H9 (cell line): ENCODE measurements around the gene NFYC. TPM values are rescaled to one million over a fixed set of nuclear protein-coding genes. Genes with fewer than 3 reads are reported as not detected.
A peak's percentile ranks its signal among the peaks of the same experiment; 100 is the strongest.

ENCODE experiments used
- DNase-seq: peaks from one replicate; pipeline ENCODE4 v3.0.0-alpha.2; 2017
- H2AFZ ChIP-seq: one replicate; pipeline ENCODE4 v1.6.1; 2013; ENCODE audit warnings: mild to moderate bottlenecking, low read length, control low read depth, moderate library complexity
- H2AK5ac ChIP-seq: 2 replicates; pipeline ENCODE4 v1.6.1; 2013; ENCODE audit warnings: low read length, control low read depth, mixed read lengths; ENCODE audit not compliant: insufficient read length
- H2BK120ac ChIP-seq: one replicate; pipeline ENCODE4 v1.6.1; 2013; ENCODE audit warnings: low read depth, mild to moderate bottlenecking, low read length, control low read depth, inconsistent platforms; ENCODE audit not compliant: poor library complexity, severe bottlenecking
- H2BK12ac ChIP-seq: 2 replicates; pipeline ENCODE4 v1.6.1; 2013; ENCODE audit warnings: low read length, control low read depth, mixed read lengths, low read depth; ENCODE audit not compliant: insufficient read length
- H2BK15ac ChIP-seq: 2 replicates; pipeline ENCODE4 v1.6.1; 2013; ENCODE audit warnings: low read depth, low read length, control low read depth
- H2BK20ac ChIP-seq: one replicate; pipeline ENCODE4 v1.6.1; 2013; ENCODE audit warnings: low read depth, mild to moderate bottlenecking, low read length, control low read depth, inconsistent platforms; ENCODE audit not compliant: poor library complexity, severe bottlenecking
- H2BK5ac ChIP-seq: 2 replicates; pipeline ENCODE4 v1.6.1; 2013; ENCODE audit warnings: low read length, control low read depth, mixed read lengths; ENCODE audit not compliant: insufficient read length
- H3K14ac ChIP-seq: 2 replicates; pipeline ENCODE4 v1.6.1; 2013; ENCODE audit warnings: low read length, control low read depth; ENCODE audit not compliant: insufficient read depth
- H3K18ac ChIP-seq: 2 replicates; pipeline ENCODE4 v1.6.1; 2013; ENCODE audit warnings: low read depth, mild to moderate bottlenecking, mixed read lengths, low read length, control low read depth; ENCODE audit not compliant: insufficient read length
- H3K23ac ChIP-seq: 2 replicates; pipeline ENCODE4 v1.6.1; 2013; ENCODE audit warnings: low read length, control low read depth, mixed read lengths, low read depth; ENCODE audit not compliant: insufficient read length
- H3K23me2 ChIP-seq: 2 replicates; pipeline ENCODE4 v1.6.1; 2013; ENCODE audit warnings: low read depth, mild to moderate bottlenecking, mixed read lengths, low read length, control low read depth; ENCODE audit not compliant: insufficient read length, poor library complexity, severe bottlenecking
- H3K27ac ChIP-seq: 2 replicates; pipeline ENCODE4 v1.5.1; 2013; ENCODE audit warnings: low read length, control low read depth, mixed read lengths, low read depth; ENCODE audit not compliant: insufficient read length
- H3K27me3 ChIP-seq: 2 replicates; pipeline ENCODE4 v1.6.1; 2013; ENCODE audit warnings: low read length, control low read depth, inconsistent platforms; ENCODE audit not compliant: insufficient read depth
- H3K4ac ChIP-seq: 2 replicates; pipeline ENCODE4 v1.6.1; 2013; ENCODE audit warnings: low read depth, mild to moderate bottlenecking, control low read depth, inconsistent platforms, low read length, moderate library complexity
- H3K4me1 ChIP-seq: 2 replicates; pipeline ENCODE4 v1.6.1; 2013; ENCODE audit warnings: low read length, control low read depth, inconsistent platforms; ENCODE audit not compliant: insufficient read depth
- H3K4me2 ChIP-seq: 2 replicates; pipeline ENCODE4 v1.6.1; 2013; ENCODE audit warnings: low read length, control low read depth, mixed read lengths; ENCODE audit not compliant: insufficient read length, insufficient read depth
- H3K56ac ChIP-seq: 2 replicates; pipeline ENCODE4 v1.6.1; 2013; ENCODE audit warnings: low read depth, mild to moderate bottlenecking, mixed read lengths, low read length, control low read depth; ENCODE audit not compliant: insufficient read length
- H3K79me1 ChIP-seq: 2 replicates; pipeline ENCODE4 v1.6.1; 2013; ENCODE audit warnings: low read depth, mild to moderate bottlenecking, moderate library complexity, low read length, control low read depth, inconsistent platforms; ENCODE audit not compliant: insufficient read depth, poor library complexity, severe bottlenecking
- H3K79me2 ChIP-seq: 2 replicates; pipeline ENCODE4 v1.6.1; 2013; ENCODE audit warnings: low read length, control low read depth, inconsistent platforms; ENCODE audit not compliant: insufficient read depth
- H3K9ac ChIP-seq: 2 replicates; pipeline ENCODE4 v1.6.1; 2013; ENCODE audit warnings: low read length, control low read depth, mixed read lengths; ENCODE audit not compliant: insufficient read length; ENCODE audit errors: extremely low read depth
- H3K9me3 ChIP-seq: one replicate; pipeline ENCODE4 v1.6.1; 2013; ENCODE audit warnings: low read depth, low read length, inconsistent platforms; ENCODE audit not compliant: control insufficient read depth
- H3T11ph ChIP-seq: one replicate; pipeline ENCODE4 v1.6.1; 2013; ENCODE audit warnings: mild to moderate bottlenecking, low read length, control low read depth, inconsistent platforms
- H4K20me1 ChIP-seq: one replicate; pipeline ENCODE4 v1.6.1; 2013; ENCODE audit not compliant: control insufficient read depth, insufficient read length, insufficient read depth
- H4K5ac ChIP-seq: 2 replicates; pipeline ENCODE4 v1.6.1; 2013; ENCODE audit warnings: low read depth, mild to moderate bottlenecking, mixed read lengths, low read length, control low read depth; ENCODE audit not compliant: insufficient read length
- H4K8ac ChIP-seq: replicated peaks from 2 replicates; pipeline ENCODE4 v1.6.1; 2013; ENCODE audit warnings: low read length, control low read depth, mixed read lengths, low read depth; ENCODE audit not compliant: insufficient read length
- H4K91ac ChIP-seq: 2 replicates; pipeline ENCODE4 v1.6.1; 2013; ENCODE audit warnings: low read depth, mild to moderate bottlenecking, moderate library complexity, mixed read lengths, low read length, control low read depth; ENCODE audit not compliant: insufficient read length
- H3K27ac Mint-ChIP-seq, 3 experiments: 2 replicates in 2 of 3; 3 replicates in 1 of 3; pipeline ENCODE4 v1.8.0; 2020 to 2021; ENCODE audit warnings: mixed read lengths in 3 of 3, mild to moderate bottlenecking in 1 of 3, moderate library complexity in 1 of 3
- H3K27me3 Mint-ChIP-seq: 2 replicates; pipeline ENCODE4 v1.8.0; 2021; ENCODE audit warnings: low read depth, mild to moderate bottlenecking, moderate library complexity, mixed read lengths
- H3K36me3 Mint-ChIP-seq, 3 experiments: 2 replicates in 2 of 3; 3 replicates in 1 of 3; pipeline ENCODE4 v1.8.0; 2020 to 2021; ENCODE audit warnings: low read depth in 3 of 3, mixed read lengths in 3 of 3; ENCODE audit not compliant: insufficient read depth in 1 of 3
- H3K4me1 Mint-ChIP-seq, 2 experiments: 2 replicates each; pipeline ENCODE4 v1.8.0; 2020; ENCODE audit warnings: mixed read lengths in 2 of 2
- H3K4me3 Mint-ChIP-seq, 2 experiments: 2 replicates in 1 of 2; 3 replicates in 1 of 2; pipeline ENCODE4 v1.8.0; 2020 to 2021; ENCODE audit warnings: mild to moderate bottlenecking in 2 of 2, mixed read lengths in 2 of 2, moderate library complexity in 1 of 2
- H3K9me3 Mint-ChIP-seq, 2 experiments: 2 replicates in 1 of 2; 3 replicates in 1 of 2; pipeline ENCODE4 v1.8.0; 2020; ENCODE audit warnings: mild to moderate bottlenecking in 2 of 2, mixed read lengths in 2 of 2, moderate library complexity in 1 of 2
- CTCF ChIP-seq: fragments of 200-600 bp; sonication (generic); conservative IDR thresholded peaks from 3 replicates; pipeline ENCODE4 v1.8.0; 2021; ENCODE audit warnings: antibody characterized with exemption, mild to moderate bottlenecking
- WGBS: extraction: QIAGEN DNeasy Blood & Tissue Kit; methylation state at CpG from one replicate; pipeline ENCODE4 v1.1.7; 2013; ENCODE audit warnings: missing lambda C conversion rate, low lambda C conversion rate, mixed read lengths; ENCODE audit not compliant: insufficient read length; ENCODE audit errors: extremely low coverage; 5-methylcytosine and 5-hydroxymethylcytosine counted together
- total RNA-seq: library from RNA; stranded (reverse); gene quantifications from 2 replicates; pipeline ENCODE4 v1.2.1, GENCODE V29; 2021

NFYC gene
- total RNA-seq, 1 experiment from 2014 or later, result 54.7 TPM

GRCh38 chr1:40657046-40657445 lies 34.5 kb upstream of the NFYC start:
- Histone ChIP-seq H3K9me3 (no peaks in the 10 kb centered on the region), H3K4me2 (no peak overlapping the region), H4K91ac (no peak overlapping the region), H3K56ac (no peak overlapping the region), H2AFZ (no peak overlapping the region), H3K9ac (no peak overlapping the region), H3K23me2 (no peaks in the 10 kb centered on the region), H2BK12ac (no peak overlapping the region), H3K79me2 (no peaks in the 10 kb centered on the region), H2BK120ac (no peak overlapping the region), H3K14ac (no peak overlapping the region), H3K27me3 (no peaks in the 10 kb centered on the region), H2BK15ac (no peak overlapping the region), H3T11ph (no peak overlapping the region), H4K5ac (no peak overlapping the region), H3K27ac (no peak overlapping the region), H4K20me1 (no peaks in the 10 kb centered on the region), H2AK5ac (no peak overlapping the region), H3K79me1 (no peaks in the 10 kb centered on the region), H4K8ac (no peak overlapping the region), H2BK5ac (no peak overlapping the region), H3K18ac (no peak overlapping the region), H3K4ac (no peak overlapping the region), H2BK20ac (no peak overlapping the region), H3K23ac (no peak overlapping the region), H3K4me1 (peaks cover 5% of the 10 kb centered on the region; the same call in 1 of the 2 replicates)
- H3K36me3 Mint-ChIP-seq, result no peaks in the 10 kb centered on the region
- TF ChIP-seq CTCF, result no peak
- no peaks in the 10 kb centered on the region for H3K9me3 Mint-ChIP-seq
- peaks cover 9 to 13% of the 10 kb centered on the region in 2 experiments for H3K4me1 Mint-ChIP-seq
- H3K27ac Mint-ChIP-seq, result peak overlapping the region in 1 of 3 experiments; percentile 4; a peak in 1 of 7 replicates
- H3K27me3 Mint-ChIP-seq, result no peaks in the 10 kb centered on the region; the same call in 1 of the 2 replicates
- H3K4me3 Mint-ChIP-seq, result no peak overlapping the region
- no peak for DNase-seq
- no CpG with 5 or more reads among the region's 7 CpGs for WGBS
